Body of pancreas (tissue), 4 donors: ENCODE results near the gene GPSM3.

Source experiments
- CTCF ChIP-seq, 7 experiments: fragments of 450-650 bp in 4 of 7; fragments of 200-600 bp in 3 of 7; sonication (generic) in 3 of 7; IDR thresholded peaks; one replicate each; pipeline ENCODE4 v1.5.1; 2016 to 2019; ENCODE audit warnings: antibody characterized with exemption in 7 of 7
- POLR2A ChIP-seq, 3 donors: fragments of 450-650 bp; IDR thresholded peaks; one replicate each; pipeline ENCODE4 v1.6.1; 2016; ENCODE audit warnings: antibody characterized with exemption in 3 of 3, mild to moderate bottlenecking in 2 of 3

GRCh38 chr6:32164295-32164694 lies 28.1 kb downstream of the GPSM3 start, which contains the start of gene EGFL8:
- no peak for TF ChIP-seq CTCF (IDR thresholded peaks at IDR 0.05)
- no peak for TF ChIP-seq POLR2A (IDR thresholded peaks at IDR 0.05)
